Uterus (tissue), 4 donors: ENCODE data around the gene CNDP2. TPM values are rescaled to one million over a fixed set of nuclear protein-coding genes. Genes with fewer than 3 reads are reported as not detected.

Experiments
- DNase-seq, 2 donors: peaks; one replicate each; pipeline ENCODE4 v3.0.0-alpha.2; 2019 to 2020
- H3K27ac ChIP-seq, 2 donors: fragments of 200-600 bp; sonication (generic); 1 replicate in 1 of 2; 2 replicates in 1 of 2; pipeline ENCODE4 v1.5.1; 2016 to 2018
- H3K27me3 ChIP-seq, 2 donors: fragments of 200-600 bp; sonication (generic); one replicate each; pipeline ENCODE4 v1.5.1; 2018 to 2019; ENCODE audit warnings: control low read depth in 1 of 2
- H3K36me3 ChIP-seq, 2 donors: fragments of 200-600 bp; sonication (generic); one replicate each; pipeline ENCODE4 v1.5.1; 2019; ENCODE audit warnings: control low read depth in 1 of 2
- H3K4me1 ChIP-seq, 2 donors: fragments of 200-600 bp; sonication (generic); one replicate each; pipeline ENCODE4 v1.5.1; 2018 to 2019; ENCODE audit warnings: control low read depth in 1 of 2
- H3K4me3 ChIP-seq, 2 donors: fragments of 200-600 bp; sonication (generic); 1 replicate in 1 of 2; 2 replicates in 1 of 2; pipeline ENCODE4 v1.5.1; 2018 to 2019; ENCODE audit warnings: mild to moderate bottlenecking in 1 of 2
- H3K9me3 ChIP-seq, 2 donors: fragments of 200-600 bp; sonication (generic); one replicate each; pipeline ENCODE4 v1.5.1; 2019; ENCODE audit warnings: control low read depth in 1 of 2
- CTCF ChIP-seq, 4 experiments: fragments of 200-600 bp in 2 of 4; fragments of 450-650 bp in 2 of 4; sonication (generic) in 2 of 4; IDR thresholded peaks; one replicate each; pipeline ENCODE4 v1.5.1; 2016 to 2019; ENCODE audit warnings: antibody characterized with exemption in 4 of 4, mild to moderate bottlenecking in 2 of 4, moderate library complexity in 1 of 4
- POLR2A ChIP-seq, 2 donors: fragments of 450-650 bp; IDR thresholded peaks; one replicate each; pipeline ENCODE4 v1.6.1; 2016; ENCODE audit warnings: antibody characterized with exemption in 2 of 2, mild to moderate bottlenecking in 1 of 2, moderate library complexity in 1 of 2
- intact Hi-C: fragments of 100-400 bp; cut with DNase I; formaldehyde crosslinking; loops from one replicate; pipeline ENCODE4 v1.15.1; 2023; ENCODE audit warnings: low total_unique reads
- total RNA-seq, 4 donors: library from RNA; depleted of rRNA in 3 of 4; stranded (reverse); fragments of >200 nt in 3 of 4; gene quantifications; one replicate each; pipeline versions ENCODE4 v1.1.0 to v1.2.4, GENCODE V29; 2014 to 2023
- donor health status: DM: yes; HTN: yes; CAD: no.

CNDP2 gene
- total RNA-seq, 4 donors from 2014 or later = 56.2 to 149 (median 110) TPM

- intact Hi-C loops = no loop called here
- DNase-seq = no peak
- Histone ChIP-seq H3K27ac (no peak overlapping the region), H3K4me3 (no peak overlapping the region), H3K36me3 (no peaks in the 10 kb centered on the region), H3K4me1 (no peaks in the 10 kb centered on the region), H3K9me3 (no peaks in the 10 kb centered on the region), H3K27me3 (no peaks in the 10 kb centered on the region)
- TF ChIP-seq POLR2A (IDR thresholded peaks at IDR 0.05) = no peak
- TF ChIP-seq CTCF (IDR thresholded peaks at IDR 0.05) = no peak
Observed at GRCh38 chr18:74503137-74503536, 7.0 kb downstream of the CNDP2 start.

- no peak for TF ChIP-seq POLR2A (IDR thresholded peaks at IDR 0.05)
- TF ChIP-seq CTCF (IDR thresholded peaks at IDR 0.05) = no peak
- Histone ChIP-seq H3K9me3 (no peaks in the 10 kb centered on the region), H3K27ac (no peak overlapping the region), H3K4me3 (no peak overlapping the region), H3K36me3 (no peaks in the 10 kb centered on the region), H3K27me3 (no peaks in the 10 kb centered on the region), H3K4me1 (no peaks in the 10 kb centered on the region)
- intact Hi-C loops = no loop called here
- DNase-seq = no peak
Observed at GRCh38 chr18:74505776-74506175, 9.6 kb downstream of the CNDP2 start.

GRCh38 chr18:74506448-74507084 is 10.4 kb downstream of the CNDP2 start:
- intact Hi-C loops = no loop called here
- DNase-seq = peak in 1 of 2 donors; percentile 48
- H3K36me3 ChIP-seq = no peaks in the 10 kb centered on the region

GRCh38 chr18:74507097-74507881 is 11.1 kb downstream of the CNDP2 start:
- Histone ChIP-seq H3K9me3 (no peaks in the 10 kb centered on the region), H3K4me3 (no peak overlapping the region), H3K27ac (no peak overlapping the region), H3K4me1 (no peaks in the 10 kb centered on the region), H3K36me3 (no peaks in the 10 kb centered on the region), H3K27me3 (no peaks in the 10 kb centered on the region)
- TF ChIP-seq POLR2A (IDR thresholded peaks at IDR 0.05) (no peak), CTCF (IDR thresholded peaks at IDR 0.05) (no peak)
- intact Hi-C loops = no loop called here
- no peak for DNase-seq

More at GRCh38 chr18:74506448-74507084, 10.4 kb downstream of the CNDP2 start:
- TF ChIP-seq CTCF (IDR thresholded peaks at IDR 0.05) (no peak), POLR2A (IDR thresholded peaks at IDR 0.05) (no peak)
- no peak overlapping the region for H3K4me3 ChIP-seq
- no peaks in the 10 kb centered on the region for H3K27me3 ChIP-seq
- no peaks in the 10 kb centered on the region for H3K4me1 ChIP-seq
- H3K27ac ChIP-seq = no peak overlapping the region
- no peaks in the 10 kb centered on the region for H3K9me3 ChIP-seq

GRCh38 chr18:74507927-74508326 is 11.8 kb downstream of the CNDP2 start:
- no peak for DNase-seq
- H3K4me1 ChIP-seq = no peaks in the 10 kb centered on the region
- no peak overlapping the region for H3K4me3 ChIP-seq
- intact Hi-C loops = no loop called here
- no peaks in the 10 kb centered on the region for H3K9me3 ChIP-seq
- no peaks in the 10 kb centered on the region for H3K27me3 ChIP-seq
- TF ChIP-seq CTCF (IDR thresholded peaks at IDR 0.05) (no peak), POLR2A (IDR thresholded peaks at IDR 0.05) (no peak)
- no peaks in the 10 kb centered on the region for H3K36me3 ChIP-seq
- no peak overlapping the region for H3K27ac ChIP-seq
